Activated naive CD4-positive, alpha-beta T cell (primary cell): Measurements from ENCODE around the gene DLGAP1.
A peak's percentile ranks its signal among the peaks of the same experiment; 100 is the strongest.

Source experiments
- DNase-seq, 4 experiments: peaks; one replicate each; lab custom pipeline; 2025; lab: John Stamatoyannopoulos, UW

DLGAP1 gene

DNA sequence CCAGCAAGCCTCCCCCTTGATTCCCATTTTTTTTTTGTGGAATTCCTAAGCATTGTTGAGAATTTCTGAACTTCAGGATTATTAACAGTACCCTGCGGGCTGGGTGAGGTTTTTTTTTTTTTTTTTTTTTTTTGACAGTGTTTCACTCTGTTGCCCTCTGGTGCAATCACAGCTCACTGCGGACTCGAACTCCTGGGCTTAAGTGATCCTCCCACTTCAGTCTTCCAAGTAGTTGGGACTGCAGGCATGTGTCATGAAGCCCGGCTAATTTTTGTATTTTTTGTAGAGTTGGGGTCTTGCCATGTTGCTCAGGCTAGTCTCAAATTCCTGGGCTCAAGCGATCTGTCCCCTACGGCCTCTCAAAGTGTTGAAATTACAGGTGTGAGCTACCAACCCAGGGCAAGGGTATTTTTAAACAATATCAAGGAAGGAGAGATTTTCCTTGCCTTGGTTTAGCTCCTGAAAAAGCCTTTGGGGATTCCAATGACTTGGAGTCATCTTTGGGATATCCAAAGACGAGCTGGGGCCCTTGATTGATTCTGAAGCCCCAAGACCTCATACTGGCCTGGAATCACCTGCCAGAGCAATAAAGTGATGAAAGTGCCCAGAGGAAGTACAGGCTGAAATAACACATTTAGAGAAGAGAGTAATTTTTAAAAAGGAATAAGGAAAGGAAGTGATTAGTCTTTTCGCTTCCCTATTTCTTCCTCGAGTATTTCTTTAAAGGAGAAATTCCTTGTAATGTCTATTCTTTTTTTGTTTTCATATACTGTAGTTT, 764.9 kb downstream of the DLGAP1 start:
- DNase-seq, result no peak

DNA sequence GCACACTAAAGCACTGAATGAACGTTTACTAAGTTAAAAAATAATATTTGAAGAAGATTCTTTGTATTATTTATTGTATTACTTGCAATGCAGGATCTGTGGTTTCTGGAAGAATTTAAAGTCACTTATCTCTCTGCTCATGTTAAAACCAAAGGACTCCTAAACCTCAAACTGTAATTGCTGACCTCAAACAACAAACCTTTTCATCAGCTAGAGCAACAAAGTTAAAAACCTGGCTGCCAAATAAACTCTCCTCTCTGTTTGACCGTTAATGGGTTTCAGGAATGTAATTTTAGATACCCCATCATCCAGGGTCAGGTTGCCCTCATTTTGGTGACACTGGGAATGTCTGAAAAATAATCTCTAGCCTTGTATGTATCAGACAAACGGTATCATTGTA, 766.0 kb downstream of the DLGAP1 start:
- no peak for DNase-seq

DNA sequence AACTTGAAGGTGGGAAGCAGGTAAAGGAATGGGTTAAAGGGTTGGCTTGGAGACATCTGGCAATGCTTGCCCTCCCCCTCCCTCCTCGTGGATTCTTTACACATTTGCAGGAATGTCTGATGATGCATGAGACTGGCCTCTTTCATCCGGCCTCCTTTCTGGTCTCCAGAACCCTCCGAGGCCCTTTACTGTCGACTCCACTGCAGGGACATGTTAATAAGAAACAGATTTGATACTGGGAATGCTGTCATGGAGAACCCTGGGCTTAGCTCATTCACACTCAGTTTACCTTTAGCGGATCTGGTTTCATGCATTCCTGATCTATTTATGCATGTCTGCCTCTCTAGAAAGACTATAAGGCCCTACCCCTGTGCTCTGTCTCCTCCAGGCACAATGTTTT, 766.4 kb downstream of the DLGAP1 start:
- DNase-seq, result no peak

DNA sequence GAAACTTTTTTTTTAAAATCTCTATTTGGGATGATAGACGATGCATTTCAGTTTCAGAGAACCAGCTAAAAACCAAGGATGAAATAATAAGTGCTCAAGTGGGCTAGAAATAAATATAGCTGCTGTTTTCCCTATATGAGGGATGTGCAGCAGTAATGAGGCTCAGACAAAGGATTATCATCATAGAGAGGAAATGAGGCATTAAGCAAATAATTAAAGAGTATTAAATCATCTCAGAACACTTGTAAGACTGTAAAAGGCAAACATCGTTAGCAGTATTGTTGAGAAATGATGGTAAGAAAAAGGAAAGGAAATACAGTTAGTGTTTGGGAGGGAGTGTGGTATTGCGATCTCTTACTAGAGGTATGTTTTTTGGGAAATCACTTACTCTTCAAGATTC, 771.6 kb downstream of the DLGAP1 start:
- no peak for DNase-seq

DNA sequence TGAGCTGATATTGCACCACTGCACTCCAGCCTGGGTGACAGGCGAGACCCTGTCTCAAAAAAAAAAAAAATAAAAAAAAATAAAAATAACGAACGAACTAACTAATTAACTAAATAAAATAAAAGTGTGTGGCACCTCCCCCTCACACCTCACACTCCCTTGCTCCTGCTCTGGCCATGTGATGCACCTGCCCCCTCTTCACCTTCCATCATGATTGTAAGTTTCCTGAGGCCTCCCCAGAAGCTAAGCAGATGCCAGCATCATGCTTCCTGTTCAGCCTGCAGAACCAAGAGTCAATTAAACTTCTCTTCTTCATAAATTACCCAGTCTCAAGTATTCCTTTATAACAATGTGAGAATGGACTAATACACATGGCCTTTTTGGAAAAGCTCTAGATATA, 773.0 kb downstream of the DLGAP1 start:
- DNase-seq, result no peak

DNA sequence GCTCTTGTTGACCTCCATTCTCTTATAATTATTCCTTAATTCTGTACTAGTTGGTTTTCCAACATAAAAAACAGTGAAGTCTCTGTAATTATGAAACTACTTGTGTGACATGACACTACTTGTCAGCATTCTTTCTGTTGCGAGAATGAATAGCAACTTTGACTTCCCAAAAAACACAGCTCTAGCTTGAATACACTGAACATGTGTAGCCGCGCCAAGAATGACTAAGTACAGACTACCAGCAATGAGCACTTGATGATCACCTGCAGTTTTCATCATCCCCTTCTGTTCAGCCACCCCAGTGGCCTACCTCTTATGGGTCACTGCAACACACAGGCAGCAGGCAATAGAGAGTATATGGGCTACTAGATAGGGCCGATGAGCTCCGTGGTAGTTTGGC, 775.9 kb downstream of the DLGAP1 start:
- no peak for DNase-seq

DNA sequence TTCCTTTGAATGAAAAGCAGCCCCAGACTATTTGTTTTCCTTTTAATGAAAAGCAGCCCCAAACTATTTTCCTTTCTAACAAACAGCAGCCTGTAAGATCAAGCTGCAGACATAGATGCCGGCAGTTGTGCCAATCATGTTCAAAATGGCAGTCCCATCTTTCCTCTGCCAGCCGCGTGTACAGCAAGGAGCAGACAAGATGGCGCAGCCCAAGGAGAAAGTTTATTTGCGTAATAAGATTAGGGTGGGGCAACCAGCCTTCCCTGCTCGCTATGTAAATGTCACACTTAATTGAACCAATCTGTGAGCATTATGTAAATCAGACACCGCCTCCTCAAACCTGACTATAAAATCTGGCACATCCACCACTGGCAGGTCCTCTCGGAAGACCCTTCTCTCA, 779.1 kb downstream of the DLGAP1 start:
- no peak for DNase-seq

DNA sequence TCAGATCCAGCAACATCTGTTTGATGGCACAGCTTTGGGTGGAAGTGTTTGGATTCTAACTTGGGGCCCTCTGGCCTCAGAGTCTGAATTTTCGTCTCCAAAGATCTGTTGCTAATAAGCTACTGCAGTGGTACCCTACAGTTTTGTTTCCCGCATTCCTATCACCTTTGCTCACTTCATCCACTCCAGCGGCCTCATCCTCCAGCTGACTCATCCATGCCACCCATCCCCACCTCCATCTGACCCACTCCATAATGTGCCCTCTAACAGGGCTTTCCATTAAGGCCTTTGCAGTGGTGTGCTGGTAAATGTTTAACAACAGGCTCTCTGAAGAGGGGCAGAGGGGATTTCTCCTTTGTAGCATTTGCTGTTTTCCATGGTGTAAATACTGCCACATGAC, 779.7 kb downstream of the DLGAP1 start:
- DNase-seq, result no peak

DNA sequence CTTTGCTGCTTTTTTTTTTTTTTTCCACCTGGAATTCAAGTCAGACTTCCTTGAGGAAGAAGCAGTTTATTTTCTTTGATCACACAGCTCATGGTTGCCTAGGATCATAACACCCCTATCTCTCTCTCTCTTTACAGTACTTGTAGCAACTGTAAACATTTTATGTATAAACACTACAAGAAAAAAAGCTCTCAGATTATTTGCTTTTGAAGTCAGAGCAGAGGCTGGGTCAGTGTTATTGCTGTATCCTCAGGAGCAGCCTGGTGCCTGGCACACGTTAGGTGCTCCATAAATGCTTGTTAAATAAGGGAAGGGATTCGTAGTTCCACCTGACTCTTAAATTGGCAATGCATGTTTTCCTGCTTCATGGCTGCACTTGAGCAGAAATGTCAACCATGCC, 783.9 kb downstream of the DLGAP1 start:
- DNase-seq, result no peak

DNA sequence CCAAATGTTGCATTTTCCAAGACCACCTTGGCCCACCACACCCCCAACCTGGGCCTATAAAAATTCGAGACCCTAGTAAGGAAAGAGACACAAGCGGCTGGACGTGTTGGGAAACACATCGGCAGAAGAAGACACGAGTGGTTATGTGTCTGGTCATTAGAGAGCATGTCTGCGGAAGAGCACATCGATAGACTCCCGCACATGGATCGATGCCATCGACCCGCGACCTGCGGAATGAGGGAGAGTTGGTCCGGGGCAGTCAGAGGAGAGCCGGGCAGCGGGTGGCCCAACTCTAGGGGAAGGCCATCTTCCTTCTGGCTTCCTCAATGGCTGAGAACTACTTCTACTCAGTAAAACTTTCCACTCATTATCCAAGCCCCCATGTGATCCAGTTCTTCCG, 785.7 kb downstream of the DLGAP1 start:
- no peak for DNase-seq

DNA sequence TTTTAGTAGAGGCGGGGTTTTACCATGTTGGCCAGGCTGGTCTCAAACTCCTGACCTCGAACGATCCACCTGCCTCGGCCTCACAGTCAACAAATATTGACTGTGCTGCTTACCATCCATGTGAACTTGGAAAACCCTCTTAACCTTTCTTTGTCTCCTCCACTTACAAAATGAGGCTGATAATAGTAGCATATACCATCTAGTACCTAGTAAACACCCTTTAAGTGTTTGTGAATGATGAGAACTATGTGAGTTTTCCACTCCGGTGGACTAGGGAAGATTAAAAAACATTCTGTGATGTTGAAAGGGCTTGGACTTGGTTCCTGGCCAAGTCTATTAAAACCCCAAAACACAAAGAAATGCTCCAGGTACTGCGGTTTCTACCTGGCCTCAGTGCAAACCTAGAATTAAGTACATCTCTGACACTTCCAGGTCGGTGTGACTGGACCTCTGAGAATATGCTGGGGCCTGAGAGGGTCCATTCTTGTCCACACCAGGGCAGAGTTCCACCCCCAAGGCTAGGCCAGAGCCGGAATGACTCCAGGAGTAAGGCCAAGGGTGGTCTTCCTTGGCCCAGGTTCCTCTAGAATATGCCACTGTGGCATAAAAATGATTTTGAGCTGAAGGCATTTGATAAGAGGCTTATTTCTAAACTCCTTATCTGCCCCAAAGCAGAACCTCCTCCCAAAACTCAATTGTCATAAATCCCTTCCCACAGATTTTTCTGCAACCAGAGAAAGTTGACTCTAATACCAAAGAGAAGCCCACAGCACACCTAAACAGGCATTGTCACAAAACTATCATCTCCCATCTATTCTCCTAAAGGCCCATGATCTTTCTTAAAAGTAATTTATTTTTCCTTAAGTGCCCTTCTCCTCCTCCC, 787.6 kb downstream of the DLGAP1 start:
- DNase-seq, result no peak

DNA sequence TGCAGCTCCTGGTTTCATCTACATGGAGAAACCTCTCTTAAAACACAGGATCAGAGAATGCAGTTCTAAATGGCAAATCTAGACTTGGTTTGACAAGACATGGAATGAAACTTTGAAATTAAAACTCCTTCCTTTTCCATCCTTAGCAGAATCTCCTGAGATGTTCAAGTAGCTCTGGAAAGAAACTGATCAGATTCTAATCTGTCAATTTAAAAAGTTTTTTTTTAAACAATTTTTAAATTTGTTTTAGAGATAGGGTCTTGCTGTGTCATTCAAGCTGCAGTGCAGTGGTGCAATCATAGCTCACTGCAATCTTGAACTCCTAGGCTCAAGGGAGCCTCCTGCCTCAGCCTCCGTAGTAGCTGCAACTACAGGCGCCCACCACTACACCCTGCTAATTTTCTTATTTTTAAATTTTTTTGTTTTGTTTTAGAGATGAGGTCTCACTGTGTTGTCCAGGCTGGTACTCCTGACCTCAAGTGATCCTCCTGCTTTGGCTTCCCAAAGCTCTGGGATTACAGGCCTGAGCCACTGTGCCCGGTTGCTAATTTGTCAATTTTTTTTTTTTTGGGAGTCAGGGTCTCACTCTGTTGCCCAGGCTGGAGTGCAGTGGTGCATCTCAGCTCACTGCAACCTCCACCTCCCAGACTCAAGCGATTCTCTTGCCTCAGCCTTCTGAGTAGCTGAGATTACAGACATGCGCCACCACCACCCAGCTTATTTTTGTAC, 788.4 kb downstream of the DLGAP1 start:
- no peak for DNase-seq

DNA sequence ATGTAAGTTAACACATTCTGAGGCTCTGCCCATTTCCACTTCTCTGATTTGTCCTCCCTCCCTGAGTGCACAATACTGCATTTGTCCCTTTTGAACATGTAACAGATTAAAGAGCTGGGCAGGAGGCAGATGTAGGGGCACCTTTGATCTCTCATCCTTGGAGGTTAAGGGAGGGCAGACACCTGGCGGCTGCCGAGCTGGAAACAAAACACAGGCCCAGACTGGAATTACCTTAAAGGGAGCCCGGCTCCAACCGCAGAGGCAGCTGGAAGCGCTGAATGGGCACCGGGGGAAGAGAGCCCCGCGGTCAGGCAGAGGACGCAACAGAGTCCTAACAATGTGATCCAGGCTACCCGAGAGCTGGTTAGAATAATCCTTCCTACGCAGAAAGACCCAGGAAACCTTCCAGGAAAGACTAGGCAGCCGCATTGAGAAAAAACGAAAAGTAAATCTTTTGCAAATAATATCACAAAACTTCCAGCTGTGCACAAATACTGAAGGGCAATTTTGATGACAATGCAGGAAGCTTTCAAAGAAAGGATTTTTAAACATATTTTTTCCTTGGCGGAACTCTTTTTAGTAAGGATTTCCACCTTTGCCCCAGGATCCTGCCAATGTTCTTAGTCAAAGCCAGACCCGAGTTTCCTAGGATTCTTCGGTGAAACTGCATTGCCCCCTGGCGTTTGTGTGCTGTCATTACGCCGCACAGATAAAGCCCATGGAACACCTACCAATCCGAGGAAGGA, 789.2 kb downstream of the DLGAP1 start:
- peak; percentile 27 to 62 (median 42) for DNase-seq

DNA sequence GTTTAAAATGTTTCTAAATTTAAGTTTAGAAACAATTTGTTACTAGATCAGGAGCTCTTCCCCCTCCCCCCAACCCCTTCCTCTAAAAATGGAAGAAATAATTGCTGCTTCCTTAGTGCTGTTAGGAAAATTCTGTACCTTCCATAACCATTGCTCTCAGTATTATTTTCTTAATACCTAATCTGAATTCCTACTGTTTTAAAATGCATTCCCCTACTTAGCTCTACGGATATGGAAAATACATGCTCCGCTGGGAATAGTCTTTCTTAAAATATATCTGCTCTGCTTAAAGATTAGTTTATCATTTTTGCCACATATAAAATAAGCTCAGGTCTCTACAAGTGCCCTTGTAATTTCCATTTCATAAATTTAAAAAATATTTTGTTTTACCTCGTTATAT, 789.9 kb downstream of the DLGAP1 start:
- DNase-seq, result no peak

DNA sequence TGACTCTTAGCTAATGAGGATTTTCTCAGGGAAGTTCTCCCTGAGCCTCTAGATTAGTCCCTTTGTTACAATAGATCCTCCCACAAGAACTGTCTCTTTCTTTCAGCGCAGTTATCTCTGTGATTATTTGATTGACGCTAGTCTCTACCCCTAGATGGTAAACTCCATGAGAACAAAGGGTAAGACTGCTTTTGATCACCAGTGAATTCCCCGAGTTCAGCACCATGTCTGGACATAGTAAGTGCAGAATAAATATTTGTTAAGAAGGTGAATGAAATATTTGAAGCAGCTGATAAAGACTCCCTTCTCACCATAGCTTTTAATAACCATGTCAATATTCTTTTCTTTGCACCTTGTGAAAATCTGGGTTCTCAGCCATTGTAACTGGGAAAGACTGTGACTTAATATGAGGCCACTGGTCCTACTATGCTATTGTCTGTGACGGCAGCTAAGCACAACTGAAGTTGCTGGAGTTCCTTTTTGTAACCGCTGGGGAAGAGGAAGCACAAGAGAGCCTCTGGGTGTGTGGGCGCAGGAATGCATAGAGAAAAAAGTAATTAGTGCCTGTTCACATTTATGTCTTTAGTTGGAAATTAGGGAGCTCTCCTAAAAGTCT, 790.4 kb downstream of the DLGAP1 start:
- no peak for DNase-seq

DNA sequence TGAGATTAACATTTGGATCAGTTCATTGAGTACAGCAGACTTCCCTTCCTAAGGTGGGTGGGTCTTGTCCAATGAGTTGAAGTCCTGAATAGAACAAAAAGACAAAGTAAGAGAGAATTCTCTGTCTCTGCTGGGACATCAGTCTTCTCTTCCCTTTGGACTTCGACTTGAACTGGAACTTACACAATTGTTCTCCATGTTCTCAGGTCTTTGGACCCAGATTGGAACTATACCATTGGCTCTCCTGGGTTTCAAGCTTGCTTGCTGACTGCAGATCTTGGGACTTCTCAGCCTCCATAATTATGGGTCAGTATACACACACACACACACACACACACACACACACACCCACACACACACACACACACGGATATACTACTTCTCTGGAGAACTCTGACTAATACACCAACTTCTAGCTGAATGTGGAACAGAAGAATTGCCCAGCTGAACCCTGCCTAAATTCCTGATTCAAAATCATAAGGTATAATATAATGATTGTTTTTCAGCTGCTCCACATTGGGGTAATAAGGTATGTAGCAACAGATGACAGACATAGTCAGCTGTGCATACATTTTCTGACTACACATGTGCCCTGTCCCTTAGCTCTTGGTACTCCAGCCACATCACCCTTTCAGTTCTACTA, 791.1 kb downstream of the DLGAP1 start:
- no peak for DNase-seq

DNA sequence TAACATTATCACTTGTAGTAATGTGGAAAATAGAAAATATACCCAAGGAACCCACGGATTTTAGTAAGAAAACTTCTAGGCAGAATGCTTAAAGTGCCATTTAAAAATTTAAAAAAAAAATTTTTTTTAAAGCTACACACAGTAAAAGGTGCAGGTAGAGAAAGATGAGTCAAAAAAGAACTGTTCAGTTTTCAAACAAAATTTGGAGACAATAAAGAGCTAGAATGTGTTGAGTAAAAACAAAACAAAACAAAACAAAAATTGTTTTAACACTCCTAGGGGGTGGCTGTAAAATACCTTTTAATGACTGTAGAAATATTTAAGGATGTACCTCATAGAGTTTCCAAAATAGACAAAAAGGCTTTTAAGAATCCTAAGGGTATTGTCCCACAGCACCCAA, 793.1 kb downstream of the DLGAP1 start:
- DNase-seq, result no peak

DNA sequence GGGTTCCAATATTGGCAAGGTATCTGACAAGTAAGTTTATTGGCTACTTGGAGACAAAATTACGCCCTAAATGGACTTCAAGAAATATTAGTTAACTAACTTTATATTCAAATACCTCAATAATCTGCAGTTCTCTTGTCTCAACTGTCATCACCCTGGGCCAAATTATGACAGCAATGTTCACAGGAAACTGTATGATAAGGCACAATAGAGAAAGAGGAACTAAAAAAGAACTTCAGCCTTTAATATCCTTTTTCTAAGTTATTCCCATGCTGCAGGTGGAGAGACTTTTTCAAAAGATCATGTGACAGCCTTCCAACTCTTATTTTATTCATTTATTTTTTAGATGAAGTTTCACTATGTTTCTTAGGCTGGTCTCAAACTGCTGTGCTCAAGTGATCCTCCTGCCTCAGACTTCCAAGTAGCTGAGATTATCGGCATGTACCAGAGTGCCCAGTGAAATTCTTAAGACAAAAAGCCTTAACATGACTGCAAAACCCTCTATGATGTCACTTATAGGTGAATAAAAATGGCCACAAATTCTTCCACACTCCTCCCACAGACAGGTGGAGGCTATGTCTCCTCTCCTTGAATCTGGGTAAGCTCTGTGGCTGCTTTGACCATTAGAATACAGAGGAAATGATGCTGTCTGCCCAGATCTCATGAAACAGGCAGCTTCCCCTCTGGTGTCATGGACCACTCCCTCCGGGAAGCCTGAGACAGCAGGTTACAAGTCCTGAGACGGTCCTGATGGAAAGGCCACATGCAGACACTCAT, 794.2 kb downstream of the DLGAP1 start:
- no peak for DNase-seq

DNA sequence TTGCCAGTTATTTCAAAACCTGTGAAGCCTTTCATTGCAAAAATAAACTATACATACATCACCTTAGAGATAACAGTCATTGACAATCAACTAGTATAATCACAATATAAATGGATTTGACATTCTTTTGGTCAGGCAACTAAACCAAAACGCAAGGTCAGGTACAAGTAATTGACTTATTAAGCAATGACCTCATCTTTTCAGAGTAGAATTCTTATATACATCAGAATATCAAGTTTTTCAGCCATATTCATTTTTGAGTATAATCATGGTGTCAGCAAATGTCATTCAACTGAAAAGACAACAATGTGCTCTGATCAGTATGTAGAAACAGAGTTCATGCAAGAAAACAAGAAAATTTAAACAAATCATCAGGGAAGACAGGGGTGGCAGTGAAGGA, 796.6 kb downstream of the DLGAP1 start:
- DNase-seq, result no peak
